SK-N-SH (cell line): Measurements from ENCODE around the gene CHIC2. TPM values are rescaled to one million over a fixed set of nuclear protein-coding genes. Genes with fewer than 3 reads are reported as not detected.

Source experiments
- CTCF ChIA-PET: fragments of 300-600, 350-600 bp; formaldehyde crosslinking; extraction: SDS; loops from one replicate; lab custom pipeline; 2021; lab: Yijun Ruan, JAX
- POLR2A ChIA-PET: fragments of 350-600 bp; sonication (Branson Sonifier 250); formaldehyde crosslinking; extraction: SDS; loops from one replicate; lab custom pipeline; 2020; ENCODE audit warnings: antibody characterized with exemption, inconsistent platforms; lab: Yijun Ruan, JAX
- DNase-seq: peaks from one replicate; pipeline ENCODE4 v3.0.0; 2012
- H2AFZ ChIP-seq: fragments of 200-600 bp; sonication (generic); 2 replicates; pipeline ENCODE4 v1.8.1; 2016; ENCODE audit warnings: antibody characterized with exemption, mild to moderate bottlenecking, low read depth
- H3F3A ChIP-seq: fragments of 200-600 bp; sonication (generic); replicated peaks from 2 replicates; pipeline ENCODE3; 2016; ENCODE audit warnings: antibody characterized with exemption, mild to moderate bottlenecking; ENCODE audit not compliant: insufficient read depth
- H3K27ac ChIP-seq, 2 experiments: fragments of 200-500 bp in 1 of 2; fragments of 200-600 bp in 1 of 2; sonication (Bioruptor generic) in 1 of 2; sonication (generic), shearing (Covaris generic) in 1 of 2; 2 replicates each; pipeline versions ENCODE4 v1.5.1 to v1.6.1; 2014 to 2016; ENCODE audit warnings: low read depth in 2 of 2, inconsistent platforms in 1 of 2, low read length in 1 of 2, mild to moderate bottlenecking in 1 of 2, mixed read lengths in 1 of 2
- H3K27me3 ChIP-seq: fragments of 200-600 bp; sonication (generic), shearing (Covaris generic); 2 replicates; pipeline ENCODE4 v1.6.1; 2016; ENCODE audit warnings: mixed run types; ENCODE audit not compliant: insufficient read depth
- H3K36me3 ChIP-seq, 2 experiments: fragments of 200-500 bp in 1 of 2; fragments of 200-600 bp in 1 of 2; sonication (Bioruptor generic) in 1 of 2; sonication (generic) in 1 of 2; replicated peaks in 1 of 2; 2 replicates each; pipeline versions ENCODE3 to v1.5.1; 2014 to 2016; ENCODE audit warnings: low read length in 1 of 2, mild to moderate bottlenecking in 1 of 2; ENCODE audit not compliant: insufficient read depth in 2 of 2, control insufficient read depth in 1 of 2
- H3K4me1 ChIP-seq, 2 experiments: fragments of 200-500 bp in 1 of 2; fragments of 200-600 bp in 1 of 2; sonication (Bioruptor generic) in 1 of 2; sonication (generic), shearing (Covaris generic) in 1 of 2; 2 replicates each; pipeline versions ENCODE4 v1.5.1 to v1.6.1; 2014 to 2016; ENCODE audit warnings: low read depth in 1 of 2, low read length in 1 of 2, mixed run types in 1 of 2; ENCODE audit not compliant: insufficient read depth in 2 of 2, control insufficient read depth in 1 of 2
- H3K4me2 ChIP-seq: fragments of 200-600 bp; sonication (generic), shearing (Covaris generic); 2 replicates; pipeline ENCODE4 v1.6.1; 2017; ENCODE audit warnings: mixed run types
- H3K4me3 ChIP-seq, 2 experiments: fragments of 200-500 bp in 1 of 2; fragments of 200-600 bp in 1 of 2; sonication (Bioruptor generic) in 1 of 2; sonication (generic), shearing (Covaris generic) in 1 of 2; 2 replicates each; pipeline versions ENCODE4 v1.5.1 to v1.8.1; 2014 to 2016; ENCODE audit warnings: low read depth in 2 of 2, inconsistent platforms in 1 of 2, low read length in 1 of 2, mild to moderate bottlenecking in 1 of 2, mixed read lengths in 1 of 2, moderate library complexity in 1 of 2
- H3K79me2 ChIP-seq: fragments of 200-600 bp; sonication (generic); 2 replicates; pipeline ENCODE4 v1.8.1; 2017; ENCODE audit warnings: mild to moderate bottlenecking; ENCODE audit not compliant: insufficient read depth
- H3K9ac ChIP-seq: fragments of 200-600 bp; sonication (generic); 2 replicates; pipeline ENCODE4 v1.6.1; 2017; ENCODE audit warnings: mixed run types
- H3K9me2 ChIP-seq: fragments of 200-600 bp; sonication (generic); 2 replicates; pipeline ENCODE4 v1.6.1; 2017; ENCODE audit warnings: mixed run types
- H3K9me3 ChIP-seq: fragments of 200-600 bp; sonication (generic); 2 replicates; pipeline ENCODE4 v1.6.1; 2017; ENCODE audit warnings: mixed run types, mild to moderate bottlenecking, moderate library complexity
- H4K20me1 ChIP-seq: fragments of 200-600 bp; sonication (generic); 2 replicates; pipeline ENCODE4 v1.6.1; 2017; ENCODE audit warnings: mild to moderate bottlenecking, mixed run types; ENCODE audit not compliant: insufficient read depth
- CHD2 ChIP-seq: fragments of 150-350 bp; IDR thresholded peaks from 2 replicates; pipeline ENCODE4 v1.6.1; 2018; ENCODE audit warnings: low read length; ENCODE audit not compliant: partially characterized antibody
- ELF1 ChIP-seq: IDR thresholded peaks from 2 replicates; pipeline ENCODE4 v1.4.0; 2012
- EZH2phosphoT487 ChIP-seq: fragments of 200-600 bp; sonication (generic); IDR thresholded peaks from 2 replicates; pipeline ENCODE4 v1.6.1; 2017; ENCODE audit warnings: low read depth, mixed run types, mild to moderate bottlenecking, antibody characterized with exemption, moderate library complexity, borderline replicate concordance
- FOSL2 ChIP-seq: IDR thresholded peaks from 2 replicates; pipeline ENCODE4 v1.4.0; 2012; ENCODE audit warnings: low read depth, mild to moderate bottlenecking, moderate library complexity, borderline replicate concordance
- FOXM1 ChIP-seq: IDR thresholded peaks from 2 replicates; pipeline ENCODE4 v1.4.0; 2012; ENCODE audit warnings: low read depth, mild to moderate bottlenecking
- GABPA ChIP-seq: IDR thresholded peaks from 2 replicates; pipeline ENCODE4 v1.4.0; 2012; ENCODE audit warnings: low read depth, mild to moderate bottlenecking
- MAX ChIP-seq: IDR thresholded peaks from 2 replicates; pipeline ENCODE4 v1.4.0; 2012; ENCODE audit warnings: low read depth
- NFIC ChIP-seq: IDR thresholded peaks from 2 replicates; pipeline ENCODE4 v1.4.0; 2012; ENCODE audit warnings: borderline replicate concordance
- NRF1 ChIP-seq: IDR thresholded peaks from 2 replicates; pipeline ENCODE4 v1.6.1; 2012; ENCODE audit warnings: low read depth, mild to moderate bottlenecking, low read length
- PBX3 ChIP-seq: IDR thresholded peaks from 2 replicates; pipeline ENCODE4; 2012
- RAD21 ChIP-seq: IDR thresholded peaks from 2 replicates; pipeline ENCODE4 v1.6.1; 2012; ENCODE audit warnings: mild to moderate bottlenecking, low read length
- RXRA ChIP-seq: IDR thresholded peaks from 2 replicates; pipeline ENCODE4 v1.4.0; 2012; ENCODE audit warnings: low read depth, mild to moderate bottlenecking, borderline replicate concordance
- SIN3A ChIP-seq: IDR thresholded peaks from 2 replicates; pipeline ENCODE4 v1.6.1; 2012; ENCODE audit warnings: low read depth, mild to moderate bottlenecking, low read length, moderate library complexity, borderline replicate concordance
- SMC3 ChIP-seq: IDR thresholded peaks from 2 replicates; pipeline ENCODE4 v1.6.1; 2012; ENCODE audit warnings: low read depth, low read length, improper control_type of control experiment
- TAF1 ChIP-seq: IDR thresholded peaks from 2 replicates; pipeline ENCODE4 v1.6.1; 2012; ENCODE audit warnings: low read depth, mild to moderate bottlenecking, low read length, moderate library complexity, borderline replicate concordance
- TCF12 ChIP-seq: IDR thresholded peaks from 2 replicates; pipeline ENCODE4 v1.4.0; 2012
- TEAD4 ChIP-seq: IDR thresholded peaks from 2 replicates; pipeline ENCODE4 v1.4.0; 2012; ENCODE audit warnings: mild to moderate bottlenecking, borderline replicate concordance; ENCODE audit not compliant: insufficient read depth
- USF1 ChIP-seq: IDR thresholded peaks from 2 replicates; pipeline ENCODE4 v1.4.0; 2012; ENCODE audit warnings: low read depth, borderline replicate concordance
- ZBTB33 ChIP-seq: IDR thresholded peaks from 2 replicates; pipeline ENCODE4 v1.4.0; 2012; ENCODE audit warnings: low read depth, borderline replicate concordance
- WGBS: methylation state at CpG from one replicate; pipeline ENCODE4 v1.1.6; 2017; ENCODE audit warnings: low lambda C conversion rate; 5-methylcytosine and 5-hydroxymethylcytosine counted together
- polyA plus RNA-seq, 3 experiments: library from polyadenylated mRNA; depleted of rRNA; stranded (reverse); fragments of >200 nt; gene quantifications; 2 replicates each; pipeline ENCODE4 v1.2.3, GENCODE V29; 2012
- TF ChIP-seq, protein P1 (sequence below): fragments of 150-350 bp; IDR thresholded peaks from 2 replicates; pipeline ENCODE4 v1.6.1; 2017; ENCODE audit warnings: antibody characterized with exemption, low read length, low read depth, borderline replicate concordance
- TF ChIP-seq, protein P2 (sequence below): IDR thresholded peaks from 2 replicates; pipeline ENCODE4 v1.6.1; 2012; ENCODE audit warnings: mild to moderate bottlenecking, low read depth, low read length, moderate library complexity

The CHIC2 gene
- polyA plus RNA-seq (2012; rRNA removed) = 24.1 and 26.8 TPM in 2 replicates
- polyA plus RNA-seq (2012; cell fraction: cytosol; rRNA removed) = 26.7 and 33.2 TPM in 2 replicates
- polyA plus RNA-seq (2012; cell fraction: nucleus; rRNA removed) = 14.1 and 14.5 TPM in 2 replicates

GRCh38 chr4:54064317-54065111 lies at the start of gene CHIC2:
TSS of gene CHIC2 (minus strand) at chr4:54064605. CDS start at chr4:54064300, 305 bp downstream.
- Histone ChIP-seq H3F3A (peaks cover 39% of the 10 kb centered on the region), H3K4me2 (peak within 1 kb of the TSS; percentile 93), H3K79me2 (peaks cover 49% of the 10 kb centered on the region), H2AFZ (peak within 1 kb of the TSS; percentile 65; the same call in 1 of the 2 replicates), H3K27ac (peak within 1 kb of the TSS; percentile 93), H3K4me1 (peaks cover 19 to 23% of the 10 kb centered on the region in 2 experiments), H3K27me3 (no peaks in the 10 kb centered on the region), H3K9ac (peak within 1 kb of the TSS; percentile 99), H3K9me3 (no peaks in the 10 kb centered on the region), H3K36me3 (peaks cover 15 to 26% of the 10 kb centered on the region in 2 experiments), H3K4me3 (peak within 1 kb of the TSS; percentile 95 to 97), H3K9me2 (no peaks in the 10 kb centered on the region), H4K20me1 (peaks cover 30% of the 10 kb centered on the region)
- under 1% methylated on average over 36 of the region's 87 CpGs for WGBS
- CTCF ChIA-PET = interaction anchor here (2.2 kb wide), 1 partner anchor 1049 kb away, joined by 5 read pairs; no protein-coding TSS in a partner anchor
- DNase-seq = peak; percentile 97
- POLR2A ChIA-PET = interaction anchor here (0.6 kb wide), 1 partner anchor 1078 kb away, joined by 3 read pairs; no protein-coding TSS in a partner anchor
- no peak for TF ChIP-seq EZH2phosphoT487
- TF ChIP-seq, protein P1, sequence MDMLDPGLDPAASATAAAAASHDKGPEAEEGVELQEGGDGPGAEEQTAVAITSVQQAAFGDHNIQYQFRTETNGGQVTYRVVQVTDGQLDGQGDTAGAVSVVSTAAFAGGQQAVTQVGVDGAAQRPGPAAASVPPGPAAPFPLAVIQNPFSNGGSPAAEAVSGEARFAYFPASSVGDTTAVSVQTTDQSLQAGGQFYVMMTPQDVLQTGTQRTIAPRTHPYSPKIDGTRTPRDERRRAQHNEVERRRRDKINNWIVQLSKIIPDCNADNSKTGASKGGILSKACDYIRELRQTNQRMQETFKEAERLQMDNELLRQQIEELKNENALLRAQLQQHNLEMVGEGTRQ = no peak
- peak; percentile 71 for TF ChIP-seq TCF12
- TF ChIP-seq PBX3 = peak; percentile 29
- peak; percentile 99 for TF ChIP-seq CHD2
- TF ChIP-seq ELF1 = no peak
- no peak for TF ChIP-seq FOSL2
- peak; percentile 59 for TF ChIP-seq NRF1
- TF ChIP-seq TEAD4 = no peak
- TF ChIP-seq ZBTB33 = peak; percentile 96
- TF ChIP-seq FOXM1 = no peak
- TF ChIP-seq, protein P2, sequence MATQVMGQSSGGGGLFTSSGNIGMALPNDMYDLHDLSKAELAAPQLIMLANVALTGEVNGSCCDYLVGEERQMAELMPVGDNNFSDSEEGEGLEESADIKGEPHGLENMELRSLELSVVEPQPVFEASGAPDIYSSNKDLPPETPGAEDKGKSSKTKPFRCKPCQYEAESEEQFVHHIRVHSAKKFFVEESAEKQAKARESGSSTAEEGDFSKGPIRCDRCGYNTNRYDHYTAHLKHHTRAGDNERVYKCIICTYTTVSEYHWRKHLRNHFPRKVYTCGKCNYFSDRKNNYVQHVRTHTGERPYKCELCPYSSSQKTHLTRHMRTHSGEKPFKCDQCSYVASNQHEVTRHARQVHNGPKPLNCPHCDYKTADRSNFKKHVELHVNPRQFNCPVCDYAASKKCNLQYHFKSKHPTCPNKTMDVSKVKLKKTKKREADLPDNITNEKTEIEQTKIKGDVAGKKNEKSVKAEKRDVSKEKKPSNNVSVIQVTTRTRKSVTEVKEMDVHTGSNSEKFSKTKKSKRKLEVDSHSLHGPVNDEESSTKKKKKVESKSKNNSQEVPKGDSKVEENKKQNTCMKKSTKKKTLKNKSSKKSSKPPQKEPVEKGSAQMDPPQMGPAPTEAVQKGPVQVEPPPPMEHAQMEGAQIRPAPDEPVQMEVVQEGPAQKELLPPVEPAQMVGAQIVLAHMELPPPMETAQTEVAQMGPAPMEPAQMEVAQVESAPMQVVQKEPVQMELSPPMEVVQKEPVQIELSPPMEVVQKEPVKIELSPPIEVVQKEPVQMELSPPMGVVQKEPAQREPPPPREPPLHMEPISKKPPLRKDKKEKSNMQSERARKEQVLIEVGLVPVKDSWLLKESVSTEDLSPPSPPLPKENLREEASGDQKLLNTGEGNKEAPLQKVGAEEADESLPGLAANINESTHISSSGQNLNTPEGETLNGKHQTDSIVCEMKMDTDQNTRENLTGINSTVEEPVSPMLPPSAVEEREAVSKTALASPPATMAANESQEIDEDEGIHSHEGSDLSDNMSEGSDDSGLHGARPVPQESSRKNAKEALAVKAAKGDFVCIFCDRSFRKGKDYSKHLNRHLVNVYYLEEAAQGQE = no peak
- no peak for TF ChIP-seq USF1
- peak; percentile 59; the same call in 1 of the 2 replicates for TF ChIP-seq MAX
- no peak for TF ChIP-seq RAD21
- TF ChIP-seq RXRA = no peak
- TF ChIP-seq SIN3A = peak; percentile 75; the same call in 1 of the 2 replicates
- TF ChIP-seq SMC3 = peak; percentile 7; the same call in 1 of the 2 replicates
- TF ChIP-seq TAF1 = peak; percentile 77
- peak; percentile 34; the same call in 1 of the 2 replicates for TF ChIP-seq NFIC
- TF ChIP-seq GABPA = peak; percentile 18; the same call in 1 of the 2 replicates
